ENCODE data around the gene MYRIP.

- TF ChIP-seq CTCF (IDR thresholded peaks at IDR 0.05) (no peak), POLR2A (IDR thresholded peaks at IDR 0.05) (no peak), POLR2AphosphoS5 (IDR thresholded peaks at IDR 0.05) (no peak)
Observed at GRCh38 chr3:40302784-40303183, 493.4 kb downstream of the MYRIP start.
